A549 treated with ZK216348 at 1 μM for 4 hours (cell line): Measurements from ENCODE around the gene FBLN2. TPM values are rescaled to one million over a fixed set of nuclear protein-coding genes. Genes with fewer than 3 reads are reported as not detected.

Source experiments
- total RNA-seq: library from RNA; stranded (reverse); fragments of 200-300 nt; extraction: Qiagen RNA extraction; gene quantifications from 5 replicates; pipeline ENCODE4 v1.2.3, GENCODE V29; 2022; ENCODE audit warnings: low read depth

FBLN2 gene
- 1.5 to 3.1 TPM (median 2.2 TPM) in 5 replicates for total RNA-seq

DNA sequence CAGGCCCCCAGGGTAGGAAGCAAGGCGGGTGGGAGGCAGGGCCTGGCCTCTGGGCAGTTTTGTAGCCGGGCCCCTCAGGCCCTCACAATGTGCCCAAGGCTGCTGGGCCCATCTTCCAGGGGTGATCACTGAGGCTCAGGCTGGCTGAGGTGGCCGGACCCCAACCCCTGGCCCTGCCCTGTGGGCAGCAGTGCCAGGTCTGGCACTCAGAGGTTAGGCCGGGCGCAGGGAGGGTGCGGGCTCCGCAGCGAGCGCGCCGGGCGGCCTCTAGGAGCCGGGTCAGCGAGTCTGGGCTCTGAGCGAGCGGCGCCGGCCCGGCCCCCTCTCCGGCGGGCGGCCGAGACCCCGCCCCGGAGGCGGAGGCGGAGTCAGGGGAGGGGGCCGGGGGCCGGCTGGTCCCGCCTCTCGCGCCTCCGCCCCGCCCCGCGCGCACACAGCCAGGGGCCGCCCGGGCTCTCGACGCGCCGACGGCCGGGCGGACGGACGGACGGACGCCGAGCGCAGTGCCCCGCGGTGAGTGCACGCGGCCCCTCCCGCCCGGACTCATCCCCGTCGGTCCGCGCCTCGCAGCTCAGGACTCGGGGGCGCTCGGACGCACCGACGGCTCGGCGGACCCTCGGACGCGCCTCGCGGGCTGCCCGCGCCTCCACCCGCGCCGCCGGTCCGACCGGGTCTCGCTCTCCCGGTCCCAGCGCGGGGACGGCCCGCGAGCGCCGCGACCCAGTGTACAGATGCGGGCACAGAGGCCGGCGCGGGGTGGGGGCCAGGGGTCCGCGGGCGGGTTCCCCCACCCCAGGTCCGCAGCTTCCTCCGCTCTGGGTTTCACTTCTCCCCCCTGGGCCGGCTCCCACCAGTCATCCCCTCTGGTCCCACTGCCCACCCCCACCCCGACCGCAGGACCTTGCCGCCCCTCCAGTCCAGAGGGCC lies at the start of gene FBLN2:
TSS of gene FBLN2 (plus strand) at position 430 of the 927 bp plus-strand sequence. CDS start 21,231 bp downstream, outside the sequence.

Other genes with a start within 250 kb of the FBLN2 start
- 23.3 to 44.2 TPM (median 41.7 TPM) in 5 replicates for gene NUP210, start 128.8 kb upstream of the FBLN2 start, total RNA-seq
- gene HDAC11, start 68.8 kb upstream of the FBLN2 start, total RNA-seq = 5.9 to 9.5 TPM (median 8.5 TPM) in 5 replicates